NCI-H1048 (cell line): ENCODE results near the gene CTRB1.
"Not testable (repeated sequence)": the region's sequence is repeated elsewhere in the genome, so short reads cannot be mapped to it uniquely, and the experiment has no call there.

Source experiments
- DNase-seq: peaks from one replicate; lab custom pipeline; 2025; lab: John Stamatoyannopoulos, UW

CTRB1 gene

GRCh38 chr16:75226550-75227360 is 8.0 kb downstream of the CTRB1 start:
- DNase-seq, result no peak

GRCh38 chr16:75227361-75228142 is 8.8 kb downstream of the CTRB1 start:
- no peak for DNase-seq

GRCh38 chr16:75228143-75228976 is 9.6 kb downstream of the CTRB1 start:
- DNase-seq, result no peak

- no peak for DNase-seq
These were observed 10.6 kb downstream of the CTRB1 start for GRCh38 chr16:75229172-75230031.

- no peak for DNase-seq
These were observed 11.8 kb downstream of the CTRB1 start for GRCh38 chr16:75230471-75231110.

DNA sequence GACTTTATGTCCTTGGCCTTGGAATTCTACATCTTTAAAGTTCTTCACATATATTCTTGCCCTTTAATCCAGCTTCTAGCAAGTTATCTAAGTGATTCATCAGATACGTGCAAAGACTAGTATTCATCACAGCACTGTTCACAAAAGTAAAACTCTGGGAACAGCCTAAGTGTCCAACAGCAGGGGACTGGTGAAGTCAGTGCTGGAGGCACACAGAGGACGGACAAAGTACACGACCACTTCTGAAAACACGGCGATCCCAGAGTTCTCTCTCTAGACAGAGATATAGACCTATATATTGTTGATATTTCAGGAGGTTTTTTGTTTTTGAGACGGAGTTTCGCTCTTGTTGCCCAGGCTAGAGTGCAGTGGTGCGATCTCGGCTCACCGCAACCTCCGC is 12.8 kb downstream of the CTRB1 start:
- DNase-seq, result no peak

DNA sequence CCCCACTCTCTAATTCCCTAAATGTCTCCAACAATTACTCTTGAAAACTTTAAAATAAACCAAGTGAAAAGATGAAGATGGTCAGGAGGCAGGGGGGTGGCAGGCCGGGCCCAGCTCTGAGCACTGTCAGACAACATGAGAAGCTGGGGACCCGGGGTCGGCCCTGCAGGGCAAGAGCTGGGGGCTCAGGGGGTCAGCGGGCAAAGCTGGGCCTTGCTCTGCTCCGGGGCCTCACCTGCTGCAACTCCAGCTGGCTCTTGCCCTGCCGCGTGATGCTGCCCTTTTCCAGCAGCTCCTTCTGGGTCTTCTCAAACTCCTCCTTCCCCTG is 14.8 kb downstream of the CTRB1 start:
- no peak for DNase-seq

GRCh38 chr16:75234856-75235696 is 16.3 kb downstream of the CTRB1 start:
- DNase-seq, result no peak

DNA sequence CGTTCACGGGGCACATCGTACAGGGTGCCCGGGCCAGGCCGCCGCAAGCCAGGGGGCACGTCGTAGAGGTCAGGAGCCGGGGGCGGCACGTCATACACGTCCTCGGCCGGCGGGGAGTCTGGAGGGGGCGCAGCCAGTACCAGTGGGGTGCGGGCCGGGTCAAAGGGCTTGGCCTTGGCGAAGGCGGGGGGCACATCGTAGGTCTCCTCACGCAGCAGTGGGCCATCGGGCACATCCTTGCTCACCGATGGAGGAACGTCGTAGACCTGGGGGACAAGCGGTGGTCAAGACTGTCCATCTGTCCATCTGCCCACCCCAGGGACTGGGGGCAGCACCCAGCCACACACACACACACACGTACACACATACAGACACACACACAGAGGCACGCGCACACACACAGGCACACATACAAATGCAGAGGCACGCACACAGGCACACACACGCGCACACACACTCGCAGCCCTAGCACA is 17.0 kb downstream of the CTRB1 start:
- no peak for DNase-seq

DNA sequence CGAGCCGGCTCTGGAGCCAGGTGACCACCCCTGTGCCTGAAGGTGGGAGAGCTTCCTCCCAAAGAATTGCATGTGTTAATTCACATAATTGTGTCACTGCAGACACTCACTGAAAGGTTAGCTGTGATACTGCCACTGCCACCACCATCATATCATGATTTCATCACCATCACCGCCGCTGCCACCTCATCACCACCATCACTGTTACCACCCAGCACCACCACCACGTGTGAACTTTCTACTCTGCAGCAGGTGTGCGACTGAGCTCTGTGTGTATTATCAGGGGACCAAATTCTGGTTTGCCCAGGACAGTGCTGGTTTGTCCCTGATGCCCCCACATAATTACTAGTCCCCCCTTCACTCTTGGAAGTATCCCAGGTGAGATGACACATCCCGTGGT is 17.4 kb downstream of the CTRB1 start:
- no peak for DNase-seq

DNA sequence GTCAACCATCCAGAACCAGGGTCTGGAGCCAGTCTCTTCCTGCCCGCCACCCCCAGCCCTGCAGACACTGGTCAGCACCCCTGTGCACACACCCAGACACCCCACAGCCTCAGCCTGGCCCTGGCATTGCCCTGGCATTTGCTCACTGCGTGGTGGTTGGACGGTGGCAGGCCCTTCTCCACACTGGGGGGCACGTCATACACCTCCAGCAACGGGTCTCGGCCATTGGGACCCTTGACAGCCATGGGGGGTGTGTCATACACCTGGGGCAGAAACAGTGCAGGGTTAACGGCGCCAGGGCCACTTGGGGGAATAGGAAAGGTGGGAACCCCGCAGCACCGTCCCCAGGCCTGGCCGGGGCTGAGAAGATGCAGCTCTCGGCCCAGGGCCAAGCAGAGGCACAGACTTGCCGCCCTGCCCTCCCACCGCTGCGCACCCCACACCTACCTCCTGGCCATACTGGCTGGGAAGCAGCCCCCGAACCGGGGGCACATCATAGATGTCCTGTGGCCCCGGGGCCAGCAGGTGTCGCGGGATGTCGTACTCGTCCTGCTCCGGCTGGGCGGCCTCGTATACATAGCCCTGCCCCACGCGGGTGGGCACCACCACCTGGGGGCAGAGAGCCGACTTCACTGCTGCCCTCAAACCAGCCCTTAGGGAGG is 18.1 kb downstream of the CTRB1 start:
- no peak for DNase-seq

GRCh38 chr16:75237398-75238131 is 18.8 kb downstream of the CTRB1 start:
- DNase-seq, result no peak

GRCh38 chr16:75238132-75238852 is 19.5 kb downstream of the CTRB1 start:
- no peak for DNase-seq

DNA sequence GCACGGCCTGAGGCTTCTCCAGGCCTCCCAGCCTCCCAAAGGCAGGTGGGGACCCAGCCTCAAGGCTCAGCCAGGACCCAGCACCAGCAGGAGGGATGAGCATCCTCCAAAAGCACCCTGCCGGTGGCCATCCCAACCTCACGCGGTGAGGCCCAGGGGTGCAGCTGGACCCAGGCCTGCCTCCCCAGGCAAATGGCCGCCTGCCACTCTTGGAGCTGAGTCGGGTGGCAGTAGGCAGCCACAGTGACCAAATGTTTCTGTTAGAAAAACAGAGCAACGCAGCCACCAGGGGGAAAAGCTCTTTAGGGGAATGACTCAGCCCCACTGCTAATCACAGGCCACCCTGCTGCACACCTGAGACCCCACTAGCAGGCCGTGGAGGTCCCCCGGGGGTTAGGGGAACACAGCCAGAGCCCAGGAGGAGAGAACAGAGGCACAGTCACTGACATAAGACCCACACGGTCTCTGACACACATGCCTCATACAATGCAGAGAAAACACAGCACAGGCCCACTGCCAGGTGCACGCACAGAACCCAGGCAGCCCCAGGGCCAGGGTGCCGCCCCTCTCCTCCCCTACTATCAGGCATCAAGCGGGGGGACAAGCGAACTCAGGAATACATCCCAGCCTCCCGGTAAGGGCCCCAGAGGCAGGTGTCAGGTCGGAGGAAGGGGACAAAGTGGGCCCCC is 20.2 kb downstream of the CTRB1 start:
- DNase-seq, result no peak

DNA sequence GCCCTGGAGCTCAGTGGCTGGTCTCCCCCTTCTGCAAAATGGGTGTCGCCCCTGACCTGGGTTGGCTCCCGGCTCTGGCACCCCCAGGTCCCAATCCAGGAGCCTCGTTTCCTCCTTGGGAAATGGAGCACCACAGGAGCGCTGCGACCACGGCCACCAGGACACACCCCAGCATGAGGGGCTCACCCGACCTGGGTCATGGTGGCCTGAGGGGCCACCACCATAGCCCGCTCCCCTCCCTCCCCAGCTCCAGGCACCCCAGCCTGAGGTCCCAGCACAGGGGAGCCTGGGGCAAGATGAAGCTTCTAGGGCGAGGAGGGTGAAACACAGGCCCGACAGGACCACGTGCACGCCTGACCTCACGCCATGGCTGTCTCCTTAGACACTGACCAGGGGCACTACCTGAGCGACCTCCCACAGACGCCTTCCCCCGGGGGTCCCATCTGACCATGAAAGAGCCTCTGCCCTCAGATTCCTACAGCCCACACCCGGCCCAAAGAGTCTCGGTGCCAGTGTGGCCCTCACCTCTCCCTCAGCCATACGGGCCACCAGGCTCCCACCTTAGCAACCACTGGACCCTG is 20.8 kb downstream of the CTRB1 start:
- no peak for DNase-seq

DNA sequence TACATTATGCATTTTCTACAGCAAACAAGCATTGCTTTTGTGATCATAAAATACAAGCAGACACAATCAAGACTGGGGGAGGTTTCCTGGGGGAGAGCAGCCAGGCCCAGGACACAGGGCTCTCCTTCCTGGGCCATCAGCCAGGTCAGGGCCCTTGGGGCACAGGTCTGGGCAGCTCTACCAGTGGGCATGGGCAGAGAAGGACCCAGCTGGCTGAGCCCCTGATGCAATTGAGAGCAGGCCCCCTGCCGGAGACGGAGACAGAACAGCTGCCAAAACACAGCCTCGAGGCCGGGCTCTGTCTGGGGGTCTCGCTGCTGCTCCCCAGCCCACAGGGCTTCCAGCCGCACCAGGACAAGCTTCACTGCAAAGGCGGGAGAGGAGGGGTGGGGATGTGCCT is 21.8 kb downstream of the CTRB1 start:
- not testable (repeated sequence) for DNase-seq

DNA sequence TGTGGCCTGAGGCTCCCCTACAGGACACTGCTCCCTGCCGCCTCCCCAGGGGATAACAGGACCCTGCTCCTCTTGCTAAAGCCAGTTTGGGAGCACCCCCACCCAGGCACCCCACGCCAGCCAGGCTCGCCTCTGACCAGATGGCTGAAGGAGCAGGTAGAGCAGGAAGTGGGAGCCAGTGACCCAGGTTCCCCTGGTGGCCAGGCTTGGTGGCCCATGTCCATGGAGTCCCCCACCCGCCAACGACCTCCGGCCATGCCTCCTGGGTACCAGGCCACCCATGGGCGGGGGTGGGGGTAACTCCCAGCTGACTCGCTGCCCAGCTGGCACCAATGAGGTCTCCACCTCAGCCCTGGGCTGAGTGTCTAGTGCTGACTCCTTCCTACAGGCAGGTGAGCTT is 22.6 kb downstream of the CTRB1 start:
- no peak for DNase-seq
